Body of pancreas (tissue), 4 donors: ENCODE results near the gene MEDAG. TPM values are rescaled to one million over a fixed set of nuclear protein-coding genes. Genes with fewer than 3 reads are reported as not detected.

Source experiments
- ATAC-seq: fragments of 150-250 bp; one replicate; pipeline ENCODE4 v1.9.1; 2016
- DNase-seq, 4 donors: peaks; one replicate each; pipeline ENCODE4 v3.0.0-alpha.2; 2019
- H3K27ac ChIP-seq, 4 donors: fragments of 200-600 bp; sonication (generic); 1 replicate in 3 of 4; 2 replicates in 1 of 4; pipeline versions ENCODE4 v1.5.1 to v1.6.1; 2016 to 2019; ENCODE audit warnings: mild to moderate bottlenecking in 1 of 4, mixed read lengths in 1 of 4, moderate library complexity in 1 of 4
- H3K27me3 ChIP-seq, 2 donors: fragments of 200-600 bp; sonication (generic); one replicate each; pipeline ENCODE4 v1.6.0; 2016; ENCODE audit warnings: mild to moderate bottlenecking in 1 of 2
- H3K36me3 ChIP-seq, 2 donors: fragments of 200-600 bp; sonication (generic); replicated peaks in 1 of 2; 2 replicates each; pipeline ENCODE4 v1.5.1; 2016; ENCODE audit warnings: low read depth in 2 of 2; ENCODE audit not compliant: insufficient read depth in 1 of 2
- H3K4me1 ChIP-seq: fragments of 200-600 bp; sonication (generic); one replicate; pipeline ENCODE4 v1.6.0; 2016
- H3K4me3 ChIP-seq, 2 donors: fragments of 200-600 bp; sonication (generic); 1 replicate in 1 of 2; 2 replicates in 1 of 2; pipeline ENCODE4 v1.5.1; 2016 to 2019
- H3K9me3 ChIP-seq, 3 donors: fragments of 200-600 bp; sonication (generic); 1 replicate in 2 of 3; 2 replicates in 1 of 3; pipeline ENCODE4 v1.5.1; 2016
- CTCF ChIP-seq, 7 experiments: fragments of 450-650 bp in 4 of 7; fragments of 200-600 bp in 3 of 7; sonication (generic) in 3 of 7; IDR thresholded peaks; one replicate each; pipeline ENCODE4 v1.5.1; 2016 to 2019; ENCODE audit warnings: antibody characterized with exemption in 7 of 7
- POLR2A ChIP-seq, 3 donors: fragments of 450-650 bp; IDR thresholded peaks; one replicate each; pipeline ENCODE4 v1.6.1; 2016; ENCODE audit warnings: antibody characterized with exemption in 3 of 3, mild to moderate bottlenecking in 2 of 3
- WGBS, 2 donors: methylation state at CpG; one replicate each; pipeline ENCODE4 v1.1.5; 2017; 5-methylcytosine and 5-hydroxymethylcytosine counted together
- intact Hi-C: fragments of 100-400 bp; cut with DNase I; formaldehyde crosslinking; loops from one replicate; pipeline ENCODE4 v1.15.1; 2023
- total RNA-seq, 2 donors: library from RNA; depleted of rRNA; stranded (reverse); fragments of >200 nt; gene quantifications; one replicate each; pipeline ENCODE4 v1.1.0, GENCODE V29; 2016

The MEDAG gene
- total RNA-seq, 2 donors from 2014 or later, result 7.8 to 36.6 TPM

GRCh38 chr13:30874111-30874510 is 32.0 kb upstream of the MEDAG start:
- 61 to 66% methylated on average over 5 to 6 of the region's 6 CpGs for WGBS, 2 donors
- no peak for TF ChIP-seq CTCF (IDR thresholded peaks at IDR 0.05)
- TF ChIP-seq POLR2A (IDR thresholded peaks at IDR 0.05), result no peak
- Histone ChIP-seq H3K27ac (no peak overlapping the region), H3K9me3 (no peaks in the 10 kb centered on the region), H3K4me1 (no peaks in the 10 kb centered on the region), H3K27me3 (no peaks in the 10 kb centered on the region), H3K4me3 (no peak overlapping the region), H3K36me3 (no peaks in the 10 kb centered on the region)
- ATAC-seq, result no peak
- intact Hi-C loops, result no loop called here
- DNase-seq, result no peak

- WGBS, 2 donors, result 77 to 87% methylated on average over 6 of the region's 6 CpGs
- no peak for ATAC-seq
- no peaks in the 10 kb centered on the region for H3K36me3 ChIP-seq
- no peaks in the 10 kb centered on the region for H3K4me1 ChIP-seq
- H3K27me3 ChIP-seq, result no peaks in the 10 kb centered on the region
- H3K4me3 ChIP-seq, result no peak overlapping the region
- no peak overlapping the region for H3K27ac ChIP-seq
- intact Hi-C loops, result no loop called here
- no peak for TF ChIP-seq POLR2A (IDR thresholded peaks at IDR 0.05)
- no peak for TF ChIP-seq CTCF (IDR thresholded peaks at IDR 0.05)
- H3K9me3 ChIP-seq, result no peaks in the 10 kb centered on the region
- no peak for DNase-seq
Measured at GRCh38 chr13:30874561-30874960, 31.5 kb upstream of the MEDAG start.

- no peaks in the 10 kb centered on the region for H3K36me3 ChIP-seq
- no peak for ATAC-seq
Measured at GRCh38 chr13:30877335-30877734, 28.7 kb upstream of the MEDAG start.

GRCh38 chr13:30880151-30880855 is 25.8 kb upstream of the MEDAG start:
- no peak for TF ChIP-seq POLR2A (IDR thresholded peaks at IDR 0.05)
- TF ChIP-seq CTCF (IDR thresholded peaks at IDR 0.05), result no peak
- Histone ChIP-seq H3K4me1 (peaks cover 11% of the 10 kb centered on the region), H3K27ac (no peak overlapping the region), H3K36me3 (no peaks in the 10 kb centered on the region), H3K9me3 (peaks cover 0 to 4% (median 0%) of the 10 kb centered on the region in 3 donors), H3K4me3 (no peak overlapping the region), H3K27me3 (no peaks in the 10 kb centered on the region)
- DNase-seq (no peak), ATAC-seq (peak; percentile 43)
- WGBS, 2 donors, result 62 to 82% methylated on average over 2 of the region's 2 CpGs
- intact Hi-C loops, result no loop called here

More at GRCh38 chr13:30877335-30877734, 28.7 kb upstream of the MEDAG start:
- TF ChIP-seq CTCF (IDR thresholded peaks at IDR 0.05) (no peak), POLR2A (IDR thresholded peaks at IDR 0.05) (no peak)
- intact Hi-C loops, result no loop called here
- no peak overlapping the region for H3K4me3 ChIP-seq
- no peaks in the 10 kb centered on the region for H3K27me3 ChIP-seq
- WGBS, 2 donors, result 11 to 18% methylated on average over 1 of the region's 1 CpG
- H3K9me3 ChIP-seq, result no peaks in the 10 kb centered on the region
- H3K4me1 ChIP-seq, result peaks cover 9% of the 10 kb centered on the region
- H3K27ac ChIP-seq, result no peak overlapping the region
- no peak for DNase-seq

- H3K36me3 ChIP-seq, result no peaks in the 10 kb centered on the region
- TF ChIP-seq POLR2A (IDR thresholded peaks at IDR 0.05) (no peak), CTCF (IDR thresholded peaks at IDR 0.05) (no peak)
- H3K27me3 ChIP-seq, result no peaks in the 10 kb centered on the region
- ATAC-seq (peak; percentile 63), DNase-seq (peak in 1 of 4 donors; percentile 32)
- peaks cover 11% of the 10 kb centered on the region for H3K4me1 ChIP-seq
- intact Hi-C loops, result no loop called here
- WGBS, 2 donors, result 38 to 43% methylated on average over 4 of the region's 4 CpGs
- H3K27ac ChIP-seq, result peak overlapping the region in 1 of 4 donors; percentile 28
- peaks cover 0 to 4% (median 0%) of the 10 kb centered on the region in 3 donors for H3K9me3 ChIP-seq
- no peak overlapping the region for H3K4me3 ChIP-seq
Measured at GRCh38 chr13:30880856-30881155, 25.3 kb upstream of the MEDAG start.
